GM18526 (cell line): Measurements from ENCODE around the gene ZP1.

Source experiments
- POLR2A ChIP-seq: IDR thresholded peaks from 3 replicates; pipeline ENCODE4 v1.6.1; 2011; ENCODE audit not compliant: insufficient read length; ENCODE audit errors: extremely low read depth

The ZP1 gene

DNA sequence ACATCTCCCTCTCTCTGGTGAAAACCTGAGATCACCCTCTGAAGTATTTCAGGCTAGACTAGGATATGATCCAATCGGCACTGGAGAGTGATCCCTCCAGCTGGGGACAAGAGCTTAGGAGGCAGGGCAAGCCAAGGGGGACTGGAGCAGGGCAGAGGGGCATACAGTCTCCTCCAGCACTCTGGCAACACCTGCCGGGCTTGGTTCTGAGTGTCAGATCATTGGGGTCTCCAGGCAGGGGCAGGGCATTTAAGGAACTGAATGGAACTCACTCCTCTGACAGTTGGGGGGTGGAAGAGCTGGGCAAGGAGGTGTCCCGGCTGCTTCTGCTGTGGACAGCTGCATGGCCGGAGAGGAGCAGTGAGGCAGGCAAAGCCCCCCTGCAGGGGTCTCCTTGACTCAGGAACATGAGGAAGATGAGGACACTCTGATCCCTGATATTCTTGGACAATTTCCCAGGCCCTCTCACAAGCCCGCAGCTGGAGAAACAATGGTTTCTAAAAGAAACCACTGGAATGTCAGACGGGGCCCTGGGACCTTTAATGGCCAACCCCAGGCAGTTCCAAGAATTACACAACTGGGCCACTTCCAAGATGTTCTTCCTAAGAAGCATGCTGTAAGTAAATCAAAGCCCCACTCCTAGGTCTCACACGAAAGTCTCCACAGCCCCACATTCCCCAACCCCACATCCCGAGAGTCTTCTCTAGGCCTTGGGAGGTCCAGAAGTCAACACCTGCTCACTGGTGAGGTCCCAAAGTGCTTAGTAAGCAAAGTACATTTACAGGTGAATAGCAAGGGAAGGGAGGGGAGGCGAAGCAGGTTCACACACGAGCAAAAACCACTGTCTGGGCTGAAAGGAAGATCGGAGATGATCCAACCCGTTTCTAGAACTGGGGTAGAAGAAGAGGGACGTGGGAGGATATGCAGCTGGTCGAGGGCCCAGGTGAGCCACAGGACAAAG is 26.6 kb upstream of the ZP1 start:
- TF ChIP-seq POLR2A = no peak

DNA sequence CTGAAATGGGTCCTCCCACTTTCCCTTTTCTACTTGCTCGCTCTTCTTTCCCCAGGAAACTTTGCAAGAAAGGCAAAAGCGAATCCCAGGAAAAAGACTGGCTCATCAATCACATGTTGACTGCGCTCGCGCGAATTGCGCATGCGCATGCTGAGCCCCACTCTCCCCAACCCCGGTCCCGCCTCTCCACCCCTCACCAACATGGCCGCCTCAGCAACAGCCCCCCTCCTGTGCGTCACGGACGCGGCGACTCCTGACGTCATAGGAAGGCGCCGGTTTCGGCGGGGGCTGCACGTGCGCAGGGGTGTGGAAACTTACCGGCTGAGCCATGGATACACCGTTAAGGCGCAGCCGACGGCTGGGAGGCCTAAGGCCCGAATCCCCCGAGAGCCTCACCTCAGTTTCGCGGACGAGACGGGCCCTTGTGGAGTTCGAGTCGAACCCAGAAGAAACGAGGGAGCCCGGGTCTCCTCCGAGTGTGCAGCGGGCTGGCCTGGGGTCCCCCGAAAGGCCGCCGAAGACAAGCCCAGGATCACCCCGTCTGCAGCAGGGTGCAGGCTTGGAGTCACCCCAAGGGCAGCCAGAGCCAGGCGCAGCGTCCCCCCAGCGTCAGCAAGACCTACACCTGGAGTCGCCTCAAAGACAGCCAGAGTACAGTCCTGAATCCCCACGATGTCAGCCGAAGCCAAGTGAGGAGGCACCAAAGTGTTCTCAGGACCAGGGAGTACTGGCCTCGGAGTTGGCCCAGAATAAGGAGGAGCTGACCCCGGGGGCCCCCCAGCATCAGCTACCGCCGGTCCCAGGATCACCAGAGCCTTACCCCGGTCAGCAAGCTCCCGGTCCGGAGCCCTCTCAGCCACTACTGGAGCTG is 25.3 kb upstream of the ZP1 start, which contains the start of gene CCDC86:
CCDC86 (plus strand) TSS at position 317 of the 871 bp plus-strand sequence; CDS start at position 329, 12 bp downstream.
- TF ChIP-seq POLR2A = peak; percentile 35

GRCh38 chr11:60842668-60843600 is 24.4 kb upstream of the ZP1 start:
- TF ChIP-seq POLR2A = no peak

- TF ChIP-seq POLR2A = no peak
These were observed 23.1 kb upstream of the ZP1 start for GRCh38 chr11:60844045-60844869.

GRCh38 chr11:60844870-60845221 is 22.5 kb upstream of the ZP1 start:
- no peak for TF ChIP-seq POLR2A

DNA sequence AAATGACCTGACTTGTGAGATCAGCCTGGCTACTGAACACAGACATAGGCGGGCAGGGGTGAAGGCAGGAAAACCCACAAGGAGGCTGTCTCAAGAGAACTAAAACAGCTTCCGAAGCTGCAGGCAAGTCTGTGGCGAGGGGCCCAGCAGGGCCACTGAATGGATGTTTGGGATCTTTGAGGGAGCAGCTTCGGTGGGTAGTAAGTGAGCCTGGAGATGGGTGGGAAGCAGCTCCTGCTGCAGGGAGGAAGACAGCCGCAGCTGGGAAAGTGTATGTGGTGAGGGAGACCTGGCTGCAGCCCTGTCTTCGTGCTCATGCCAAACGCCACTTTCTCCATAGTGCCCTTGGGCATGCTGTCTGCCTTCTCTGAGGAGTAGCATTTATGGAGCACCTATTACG is 22.0 kb upstream of the ZP1 start:
- TF ChIP-seq POLR2A = no peak

GRCh38 chr11:60847281-60847680 is 20.1 kb upstream of the ZP1 start:
- TF ChIP-seq POLR2A = no peak

GRCh38 chr11:60847896-60848295 is 19.4 kb upstream of the ZP1 start:
- no peak for TF ChIP-seq POLR2A

DNA sequence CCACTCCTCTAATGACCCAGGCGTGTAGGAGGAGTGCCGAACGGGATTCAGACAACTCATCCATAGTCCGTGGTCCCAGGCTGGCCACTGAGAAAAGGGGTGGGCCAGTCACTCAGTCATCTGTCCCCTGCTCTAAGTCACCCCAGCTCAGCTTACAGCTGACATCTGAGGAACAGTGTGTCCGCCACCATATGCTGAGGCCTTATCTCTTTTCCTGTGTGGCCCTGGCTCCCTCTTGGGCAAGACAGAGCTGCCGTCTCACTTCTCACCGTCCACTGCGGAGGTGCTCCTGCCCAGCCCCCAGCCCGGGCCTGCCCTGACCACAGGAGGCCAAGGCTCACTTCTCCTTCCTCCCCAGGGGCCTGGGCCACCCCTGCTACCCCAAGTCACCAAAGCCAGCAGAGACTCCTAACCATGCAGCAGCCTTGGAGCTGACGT is 18.6 kb upstream of the ZP1 start:
- TF ChIP-seq POLR2A = no peak

- no peak for TF ChIP-seq POLR2A
These were observed 17.5 kb upstream of the ZP1 start for GRCh38 chr11:60849641-60850520.

GRCh38 chr11:60851327-60852104 is 15.8 kb upstream of the ZP1 start:
- TF ChIP-seq POLR2A = no peak
